Measurements from ENCODE around the gene SDHD.
"Not testable (repeated sequence)": the region's sequence is repeated elsewhere in the genome, so short reads cannot be mapped to it uniquely, and the experiment has no call there.

SDHD gene

GRCh38 chr11:112086422-112087191 lies at the start of gene SDHD, which contains the start of gene TIMM8B:
Gene SDHD, plus strand, starts transcription at chr11:112086873. Its CDS starts 35 bp downstream, at chr11:112086908.
Gene TIMM8B, minus strand, starts transcription at chr11:112086756. Its CDS starts 33 bp downstream, at chr11:112086723.
- DNase-seq (ENCODE audit: low read depth): peak; percentile 93

- no peak for DNase-seq (ENCODE audit: low read depth)
Measured at GRCh38 chr11:112037527-112037926, 49.1 kb upstream of the SDHD start.

- no peak for DNase-seq (ENCODE audit: low read depth)
Measured at GRCh38 chr11:112042161-112042960, 44.3 kb upstream of the SDHD start.

- no peak for DNase-seq (ENCODE audit: low read depth)
Measured at GRCh38 chr11:112042961-112043304, 43.7 kb upstream of the SDHD start.

- DNase-seq (ENCODE audit: low read depth): no peak
Measured at GRCh38 chr11:112044961-112045360, 41.7 kb upstream of the SDHD start.

GRCh38 chr11:112046647-112047046 lies 40.0 kb upstream of the SDHD start:
- not testable (repeated sequence) for DNase-seq (ENCODE audit: low read depth)

GRCh38 chr11:112048256-112048655 lies 38.4 kb upstream of the SDHD start:
- not testable (repeated sequence) for DNase-seq (ENCODE audit: low read depth)

GRCh38 chr11:112049777-112050176 lies 36.9 kb upstream of the SDHD start:
- no peak for DNase-seq (ENCODE audit: low read depth)

GRCh38 chr11:112050721-112051120 lies 36.0 kb upstream of the SDHD start:
- no peak for DNase-seq (ENCODE audit: low read depth)

- no peak for DNase-seq (ENCODE audit: low read depth)
Measured at GRCh38 chr11:112051768-112052167, 34.9 kb upstream of the SDHD start.

- no peak for DNase-seq (ENCODE audit: low read depth)
Measured at GRCh38 chr11:112057170-112057569, 29.5 kb upstream of the SDHD start.

GRCh38 chr11:112058103-112058502 lies 28.6 kb upstream of the SDHD start:
- DNase-seq (ENCODE audit: low read depth): no peak

- DNase-seq (ENCODE audit: low read depth): no peak
Measured at GRCh38 chr11:112062923-112063322, 23.8 kb upstream of the SDHD start.

GRCh38 chr11:112073941-112074811 lies 12.5 kb upstream of the SDHD start, which contains the start of the genes NKAPD1 and PIH1D2:
Gene NKAPD1, plus strand, starts transcription at chr11:112074299. Its CDS starts 1,276 bp downstream, at chr11:112075575.
Gene PIH1D2, minus strand, starts transcription at chr11:112074017. Its CDS starts 843 bp downstream, at chr11:112073174.
- DNase-seq (ENCODE audit: low read depth): peak; percentile 72

- no peak for DNase-seq (ENCODE audit: low read depth)
Measured at GRCh38 chr11:112082729-112083128, 3.9 kb upstream of the SDHD start.

GRCh38 chr11:112085822-112086421 lies 751 bp upstream of the SDHD start:
- DNase-seq (ENCODE audit: low read depth): peak; percentile 24

GRCh38 chr11:112087212-112087611 lies 539 bp downstream of the SDHD start:
- no peak for DNase-seq (ENCODE audit: low read depth)

- not testable (repeated sequence) for DNase-seq (ENCODE audit: low read depth)
Measured at GRCh38 chr11:112095302-112095701, 8.6 kb downstream of the SDHD start.

GRCh38 chr11:112096194-112096593 lies 9.5 kb downstream of the SDHD start:
- no peak for DNase-seq (ENCODE audit: low read depth)

GRCh38 chr11:112097734-112098528 lies 11.3 kb downstream of the SDHD start:
- no peak for DNase-seq (ENCODE audit: low read depth)

GRCh38 chr11:112100462-112100861 lies 13.8 kb downstream of the SDHD start:
- no peak for DNase-seq (ENCODE audit: low read depth)

Data from stimulated activated CD4-positive, alpha-beta T cell treated with anti-CD3 and anti-CD28 coated beads, Interleukin-2, amount 100 ng/mL, for 4 hours (primary cell).